GM12878 (cell line): ENCODE measurements around the gene ASS1. TPM values are rescaled to one million over a fixed set of nuclear protein-coding genes. Genes with fewer than 3 reads are reported as not detected.

Experiments used
- ATAC-seq: fragments of 200-7000 bp; cut with Tn5 transposase; 3 replicates; pipeline ENCODE4 v1.9.1; 2020; ENCODE audit warnings: mild to moderate bottlenecking, moderate library complexity
- BruUV-seq: library from RNA; stranded (reverse); fragments of 400-500 nt; replicated peaks from 2 replicates; lab custom pipeline; 2021; lab: Mats Ljungman, UMichigan
- CTCF ChIA-PET: fragments of 300-600 bp; sonication (Branson Sonifier 250); formaldehyde crosslinking; extraction: SDS; loops from one replicate; lab custom pipeline; 2021; ENCODE audit warnings: inconsistent platforms; lab: Yijun Ruan, JAX
- POLR2A ChIA-PET: fragments of 350-600 bp; formaldehyde crosslinking; extraction: SDS; loops from one replicate; lab custom pipeline; 2021; ENCODE audit warnings: inconsistent platforms; lab: Charles Lee
- RAD21 ChIA-PET: fragments of 300-600 bp; sonication (Branson Sonifier 250); formaldehyde crosslinking; loops from one replicate; lab custom pipeline; 2023; ENCODE audit warnings: antibody characterized with exemption; ENCODE audit not compliant: unreplicated experiment; lab: Charles Lee
- SMC1A ChIA-PET: fragments of 300-600 bp; sonication (Branson Sonifier 250); formaldehyde crosslinking; loops from one replicate; lab custom pipeline; 2023; ENCODE audit not compliant: unreplicated experiment, uncharacterized antibody; lab: Charles Lee
- DNase-seq: peaks from one replicate; pipeline ENCODE4 v3.0.0-alpha.2; 2011; ENCODE audit warnings: low read depth, low spot score
- FAIRE-seq: peaks from 3 replicates; lab custom pipeline; 2011; peaks lifted over from hg19 to GRCh38; lab: Jason Lieb, UNC
- H2AFZ ChIP-seq: 2 replicates; pipeline ENCODE4 v1.6.0; 2011; ENCODE audit warnings: low read depth, low read length, control low read depth; ENCODE audit not compliant: control insufficient read depth
- H3K27ac ChIP-seq: 2 replicates; pipeline ENCODE4 v1.5.1; 2011; ENCODE audit warnings: control low read depth; ENCODE audit not compliant: control insufficient read depth, insufficient read depth
- H3K27me3 ChIP-seq, 2 experiments: replicated peaks in 1 of 2; 2 replicates each; pipeline versions ENCODE4 v1.6.0 to v1.6.1; 2011; ENCODE audit warnings: low read length in 1 of 2; ENCODE audit not compliant: control insufficient read depth in 2 of 2, insufficient read depth in 2 of 2
- H3K36me3 ChIP-seq, 2 experiments: 2 replicates each; pipeline ENCODE4 v1.5.1; 2011; ENCODE audit warnings: low read length in 1 of 2; ENCODE audit not compliant: control insufficient read depth in 2 of 2, insufficient read depth in 2 of 2
- H3K4me1 ChIP-seq: 2 replicates; pipeline ENCODE4 v1.6.1; 2011; ENCODE audit warnings: mild to moderate bottlenecking, low read length, moderate library complexity, mixed read lengths; ENCODE audit not compliant: control insufficient read depth, insufficient read depth
- H3K4me2 ChIP-seq: 2 replicates; pipeline ENCODE4 v1.6.0; 2011; ENCODE audit warnings: control low read depth; ENCODE audit not compliant: control insufficient read depth, insufficient read depth
- H3K4me3 ChIP-seq: fragments of 200-600 bp; sonication (generic); 2 replicates; pipeline ENCODE4 v1.5.1; 2016
- H3K79me2 ChIP-seq: 2 replicates; pipeline ENCODE4 v1.6.0; 2011; ENCODE audit warnings: low read length; ENCODE audit not compliant: control insufficient read depth, insufficient read depth
- H3K9ac ChIP-seq: 2 replicates; pipeline ENCODE4 v1.8.0; 2011; ENCODE audit warnings: low read length, control low read depth, mixed read lengths; ENCODE audit not compliant: control insufficient read depth, insufficient read depth
- H3K9me3 ChIP-seq: replicated peaks from 3 replicates; pipeline ENCODE4 v1.5.1; 2011; ENCODE audit warnings: mild to moderate bottlenecking, low read length; ENCODE audit not compliant: control insufficient read depth, insufficient read depth
- H4K20me1 ChIP-seq: 2 replicates; pipeline ENCODE4 v1.6.0; 2011; ENCODE audit not compliant: control insufficient read depth, insufficient read depth
- HDAC2 ChIP-seq: fragments of 200-600 bp; sonication (generic); IDR thresholded peaks from 2 replicates; pipeline ENCODE4 v1.6.1; 2017
- NFYA ChIP-seq: IDR thresholded peaks from 2 replicates; pipeline ENCODE4 v1.6.1; 2011; ENCODE audit warnings: low read depth, mild to moderate bottlenecking, low read length, improper control_type of control experiment, borderline replicate concordance
- ZNF217 ChIP-seq: fragments of 450-650 bp; IDR thresholded peaks from 2 replicates; pipeline ENCODE4 v1.6.1; 2017; ENCODE audit warnings: antibody characterized with exemption, mild to moderate bottlenecking
- WGBS: methylation state at CpG from one replicate; pipeline ENCODE4 v1.1.6; 2016; ENCODE audit warnings: low lambda C conversion rate; ENCODE audit not compliant: insufficient replicate concordance, insufficient coverage; ENCODE audit errors: missing lambda C conversion rate; 5-methylcytosine and 5-hydroxymethylcytosine counted together
- in situ Hi-C: fragments of 300-500 bp; cut with MboI; formaldehyde crosslinking; loops from 9 replicates; pipeline ENCODE4 v1.14.3; 2018; ENCODE audit warnings: mixed read lengths
- intact Hi-C: fragments of 100-400 bp; cut with micrococcal nuclease; formaldehyde crosslinking; loops from one replicate; pipeline ENCODE4 v1.14.2; 2022; ENCODE audit not compliant: unreplicated experiment
- polyA plus RNA-seq, 11 experiments: library from polyadenylated mRNA; depleted of rRNA in 4 of 11; unstranded in 6 of 11; stranded (reverse) in 5 of 11; fragments of >200 nt; fragmentation: Nextera tagmentation in 4 of 11; fragmentation: Illumina TruSeq in 1 of 11; extraction: Ambion mirVana in 4 of 11; extraction: Trizol in 1 of 11; gene quantifications; 1 replicate in 1 of 11; 2 replicates in 10 of 11; pipeline versions ENCODE4 v1.2.1 to v1.2.3, GENCODE V29; 2011 to 2016; ENCODE audit warnings: inconsistent platforms in 2 of 11, missing spikeins in 2 of 11, low read depth in 1 of 11
- total RNA-seq, 4 experiments: library from RNA; depleted of rRNA in 3 of 4; stranded (reverse); fragments of >200 nt in 3 of 4; fragmentation: Illumina TruSeq in 1 of 4; extraction: Trizol in 1 of 4; gene quantifications; 2 replicates each; pipeline versions ENCODE4 v1.2.1 to v1.2.3, GENCODE V29; 2013 to 2021
- TF ChIP-seq, protein P1 (sequence below): fragments of 450-650 bp; IDR thresholded peaks from 2 replicates; pipeline ENCODE4 v1.6.1; 2014; ENCODE audit warnings: mild to moderate bottlenecking
- TF ChIP-seq, protein P2 (sequence below): IDR thresholded peaks from 2 replicates; pipeline ENCODE4 v1.6.1; 2012; ENCODE audit warnings: improper control_type of control experiment, low read depth, low read length; ENCODE audit not compliant: insufficient replicate concordance

The ASS1 gene
- total and polyA plus RNA-seq, 10 of the 15 experiments (the other 5 are each of a cell fraction or from before 2014, with no cell fraction given): 0.10 to 6.1 (median 0.28) TPM; not detected in 3

DNA sequence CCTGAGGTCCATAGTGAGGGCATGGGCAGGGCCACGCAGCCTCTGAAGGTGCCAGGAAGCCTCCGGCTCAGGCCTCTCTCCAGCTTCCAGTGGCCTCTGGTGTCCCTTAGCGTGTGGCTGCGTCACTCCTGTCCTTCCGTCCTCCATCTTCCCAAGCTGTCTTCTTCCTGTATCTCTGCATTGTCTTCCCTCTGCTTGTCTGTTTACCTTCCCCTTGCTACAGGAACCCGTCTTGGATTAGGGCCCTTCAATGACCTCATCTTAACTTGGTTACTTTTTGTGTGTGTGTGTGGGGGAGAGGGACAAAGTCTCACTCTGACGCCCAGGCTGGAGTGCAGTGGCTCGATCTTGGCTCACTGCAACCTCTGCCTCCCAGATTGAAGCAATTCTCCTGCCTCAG is 14.4 kb downstream of the ASS1 start:
- no peak for FAIRE-seq
- in situ Hi-C loops: loop anchor here (10.0 kb wide), 2 partner anchors 226 to 406 kb away; no protein-coding TSS in a partner anchor
- POLR2A ChIA-PET: no interaction called here
- RAD21 ChIA-PET: no interaction called here
- no peak overlapping the region for H3K4me2 ChIP-seq
- 49% methylated on average over 8 of the region's 8 CpGs for WGBS
- H4K20me1 ChIP-seq: no peaks in the 10 kb centered on the region
- CTCF ChIA-PET: interaction anchor here (0.9 to 9.4 kb wide), 3 partner anchors 43 to 587 kb away, joined by 3 to 111 read pairs (median 3); no protein-coding TSS in a partner anchor
- H3K9ac ChIP-seq: no peak overlapping the region
- H3K4me3 ChIP-seq: no peak overlapping the region
- BruUV-seq: no TSS peak
- H3K36me3 ChIP-seq: no peaks in the 10 kb centered on the region
- no peaks in the 10 kb centered on the region for H3K9me3 ChIP-seq
- no peak overlapping the region for H3K27ac ChIP-seq
- no peaks in the 10 kb centered on the region for H3K4me1 ChIP-seq
- H3K79me2 ChIP-seq: no peaks in the 10 kb centered on the region
- DNase-seq: no peak
- SMC1A ChIA-PET: interaction anchor here (1.1 kb wide), 1 partner anchor 403 kb away, joined by 3 read pairs; no protein-coding TSS in a partner anchor
- no peak overlapping the region for H2AFZ ChIP-seq
- ATAC-seq: no peak
- no peak for TF ChIP-seq NFYA
- TF ChIP-seq, all 136 proteins: peak for 0
- H3K27me3 ChIP-seq: peaks cover 0 to 2% of the 10 kb centered on the region in 2 experiments; a peak in 1 of 4 replicates
- intact Hi-C loops: no loop called here

DNA sequence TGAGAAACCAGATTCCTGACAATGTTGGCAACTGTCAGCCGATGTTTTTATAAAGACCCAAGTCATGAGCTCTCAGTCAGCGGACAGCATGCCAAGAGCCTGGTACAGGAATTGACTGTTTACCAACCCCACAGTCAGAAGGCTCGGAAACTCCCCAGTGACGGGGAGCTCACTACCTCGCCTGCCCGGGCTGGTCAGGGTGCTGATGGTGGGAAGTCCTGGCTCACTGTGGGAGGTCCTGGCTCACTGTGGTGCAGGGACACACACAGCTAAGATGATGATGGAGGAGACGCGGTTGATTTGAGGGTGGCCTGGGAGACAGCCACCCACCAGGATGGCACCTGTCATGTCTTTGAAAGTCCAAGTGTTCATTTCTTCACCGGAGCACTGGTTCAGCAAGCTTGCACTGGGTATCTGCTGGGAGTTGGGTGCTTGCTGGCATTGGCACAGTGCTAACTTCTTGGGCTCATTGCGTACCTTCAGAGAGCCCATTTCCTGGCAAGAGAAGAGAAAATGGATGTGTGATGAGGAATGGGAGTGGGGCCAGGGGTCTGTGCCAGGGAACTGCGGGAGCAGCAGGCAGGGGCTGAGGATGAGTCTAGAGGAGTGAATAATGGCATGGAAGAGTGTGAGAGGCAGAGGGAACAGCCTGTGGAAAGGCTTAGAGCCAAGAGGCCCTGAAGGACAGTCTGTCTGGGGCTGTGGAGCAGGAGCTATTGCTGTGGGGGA is 15.3 kb downstream of the ASS1 start:
- no peak for FAIRE-seq
- WGBS: 41% methylated on average over 11 of the region's 11 CpGs
- TF ChIP-seq, protein P1, sequence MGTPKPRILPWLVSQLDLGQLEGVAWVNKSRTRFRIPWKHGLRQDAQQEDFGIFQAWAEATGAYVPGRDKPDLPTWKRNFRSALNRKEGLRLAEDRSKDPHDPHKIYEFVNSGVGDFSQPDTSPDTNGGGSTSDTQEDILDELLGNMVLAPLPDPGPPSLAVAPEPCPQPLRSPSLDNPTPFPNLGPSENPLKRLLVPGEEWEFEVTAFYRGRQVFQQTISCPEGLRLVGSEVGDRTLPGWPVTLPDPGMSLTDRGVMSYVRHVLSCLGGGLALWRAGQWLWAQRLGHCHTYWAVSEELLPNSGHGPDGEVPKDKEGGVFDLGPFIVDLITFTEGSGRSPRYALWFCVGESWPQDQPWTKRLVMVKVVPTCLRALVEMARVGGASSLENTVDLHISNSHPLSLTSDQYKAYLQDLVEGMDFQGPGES: no peak
- TF ChIP-seq ZNF217 (no peak), HDAC2 (no peak)
- TF ChIP-seq, protein P2, sequence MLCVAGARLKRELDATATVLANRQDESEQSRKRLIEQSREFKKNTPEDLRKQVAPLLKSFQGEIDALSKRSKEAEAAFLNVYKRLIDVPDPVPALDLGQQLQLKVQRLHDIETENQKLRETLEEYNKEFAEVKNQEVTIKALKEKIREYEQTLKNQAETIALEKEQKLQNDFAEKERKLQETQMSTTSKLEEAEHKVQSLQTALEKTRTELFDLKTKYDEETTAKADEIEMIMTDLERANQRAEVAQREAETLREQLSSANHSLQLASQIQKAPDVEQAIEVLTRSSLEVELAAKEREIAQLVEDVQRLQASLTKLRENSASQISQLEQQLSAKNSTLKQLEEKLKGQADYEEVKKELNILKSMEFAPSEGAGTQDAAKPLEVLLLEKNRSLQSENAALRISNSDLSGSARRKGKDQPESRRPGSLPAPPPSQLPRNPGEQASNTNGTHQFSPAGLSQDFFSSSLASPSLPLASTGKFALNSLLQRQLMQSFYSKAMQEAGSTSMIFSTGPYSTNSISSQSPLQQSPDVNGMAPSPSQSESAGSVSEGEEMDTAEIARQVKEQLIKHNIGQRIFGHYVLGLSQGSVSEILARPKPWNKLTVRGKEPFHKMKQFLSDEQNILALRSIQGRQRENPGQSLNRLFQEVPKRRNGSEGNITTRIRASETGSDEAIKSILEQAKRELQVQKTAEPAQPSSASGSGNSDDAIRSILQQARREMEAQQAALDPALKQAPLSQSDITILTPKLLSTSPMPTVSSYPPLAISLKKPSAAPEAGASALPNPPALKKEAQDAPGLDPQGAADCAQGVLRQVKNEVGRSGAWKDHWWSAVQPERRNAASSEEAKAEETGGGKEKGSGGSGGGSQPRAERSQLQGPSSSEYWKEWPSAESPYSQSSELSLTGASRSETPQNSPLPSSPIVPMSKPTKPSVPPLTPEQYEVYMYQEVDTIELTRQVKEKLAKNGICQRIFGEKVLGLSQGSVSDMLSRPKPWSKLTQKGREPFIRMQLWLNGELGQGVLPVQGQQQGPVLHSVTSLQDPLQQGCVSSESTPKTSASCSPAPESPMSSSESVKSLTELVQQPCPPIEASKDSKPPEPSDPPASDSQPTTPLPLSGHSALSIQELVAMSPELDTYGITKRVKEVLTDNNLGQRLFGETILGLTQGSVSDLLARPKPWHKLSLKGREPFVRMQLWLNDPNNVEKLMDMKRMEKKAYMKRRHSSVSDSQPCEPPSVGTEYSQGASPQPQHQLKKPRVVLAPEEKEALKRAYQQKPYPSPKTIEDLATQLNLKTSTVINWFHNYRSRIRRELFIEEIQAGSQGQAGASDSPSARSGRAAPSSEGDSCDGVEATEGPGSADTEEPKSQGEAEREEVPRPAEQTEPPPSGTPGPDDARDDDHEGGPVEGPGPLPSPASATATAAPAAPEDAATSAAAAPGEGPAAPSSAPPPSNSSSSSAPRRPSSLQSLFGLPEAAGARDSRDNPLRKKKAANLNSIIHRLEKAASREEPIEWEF: no peak

More for the DNA sequence above, 15.3 kb downstream of the ASS1 start:
- in situ Hi-C loops (loop anchor here (10.0 kb wide), 2 partner anchors 225 to 405 kb away; no protein-coding TSS in a partner anchor), intact Hi-C loops (no loop called here)
- Histone ChIP-seq H3K4me1 (no peaks in the 10 kb centered on the region), H3K36me3 (no peaks in the 10 kb centered on the region), H3K27ac (no peak overlapping the region), H3K79me2 (no peaks in the 10 kb centered on the region), H2AFZ (no peak overlapping the region), H3K27me3 (peaks cover 0 to 2% of the 10 kb centered on the region in 2 experiments; a peak in 1 of 4 replicates), H3K4me2 (no peak overlapping the region), H4K20me1 (no peaks in the 10 kb centered on the region), H3K4me3 (no peak overlapping the region), H3K9me3 (no peaks in the 10 kb centered on the region), H3K9ac (no peak overlapping the region)
- ChIA-PET RAD21 (interaction anchor here (0.9 to 1.4 kb wide), 2 partner anchors 222 to 241 kb away, joined by 4 to 6 read pairs; no protein-coding TSS in a partner anchor), POLR2A (interaction anchor here (1.2 kb wide), 1 partner anchor 222 kb away, joined by 3 read pairs; no protein-coding TSS in a partner anchor), CTCF (interaction anchor here (0.6 to 9.4 kb wide), 7 partner anchors 42 to 750 kb away, joined by 3 to 111 read pairs (median 3); no protein-coding TSS in a partner anchor), SMC1A (interaction anchor here (0.7 to 2.0 kb wide), 2 partner anchors 222 to 586 kb away, joined by 3 to 12 read pairs; no protein-coding TSS in a partner anchor)
- no peak for DNase-seq
- BruUV-seq: no TSS peak
- no peak for ATAC-seq
